ES-I3 (cell line): ENCODE measurements around the gene ZZZ3.
"Not testable (repeated sequence)": the region's sequence is repeated elsewhere in the genome, so short reads cannot be mapped to it uniquely, and the experiment has no call there.

Source experiments
- H3K36me3 ChIP-seq: 2 replicates; pipeline ENCODE4 v1.6.1; 2013; ENCODE audit warnings: mild to moderate bottlenecking, low read length, control low read depth, moderate library complexity; ENCODE audit not compliant: insufficient read depth
- H3K4me1 ChIP-seq: 2 replicates; pipeline ENCODE4 v1.6.1; 2013; ENCODE audit warnings: mild to moderate bottlenecking, control low read depth, low read length; ENCODE audit not compliant: insufficient read depth
- H3K9ac ChIP-seq: 2 replicates; pipeline ENCODE4 v1.6.1; 2013; ENCODE audit warnings: low read depth, mild to moderate bottlenecking, low read length, moderate library complexity
- H3K9me3 ChIP-seq: 2 replicates; pipeline ENCODE4 v1.6.1; 2013; ENCODE audit warnings: mild to moderate bottlenecking, low read length, moderate library complexity; ENCODE audit not compliant: control insufficient read depth, insufficient read depth

The ZZZ3 gene

GRCh38 chr1:77682460-77683159, at the start of gene ZZZ3:
ZZZ3 (minus strand) TSS chr1:77682658; CDS start chr1:77633354, 49,304 bp downstream.
- Histone ChIP-seq H3K4me1 (no peaks in the 10 kb centered on the region), H3K36me3 (no peaks in the 10 kb centered on the region), H3K9ac (peak within 1 kb of the TSS; percentile 97), H3K9me3 (no peaks in the 10 kb centered on the region)

DNA sequence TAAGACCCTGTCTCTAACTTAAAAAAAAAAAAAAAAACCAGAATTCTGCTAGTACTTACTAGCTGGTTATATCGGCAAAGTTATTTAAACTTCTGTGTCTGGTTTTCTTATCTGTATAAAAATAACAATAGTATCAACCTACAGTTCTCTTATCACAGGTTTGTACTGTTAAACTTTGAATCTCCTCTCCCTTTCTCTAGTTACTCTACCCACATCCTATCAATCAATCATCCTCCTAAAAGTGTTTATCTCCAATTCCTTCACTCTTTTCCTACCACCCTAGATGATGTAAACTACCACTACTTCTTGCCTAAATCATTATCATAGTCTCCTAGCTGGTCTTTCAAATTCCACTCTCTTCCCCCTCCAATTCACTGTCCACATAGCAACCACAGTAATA, 49.6 kb upstream of the ZZZ3 start:
- Histone ChIP-seq H3K36me3 (no peaks in the 10 kb centered on the region), H3K4me1 (no peaks in the 10 kb centered on the region), H3K9me3 (no peaks in the 10 kb centered on the region), H3K9ac (no peak overlapping the region)

GRCh38 chr1:77725706-77726105, 43.2 kb upstream of the ZZZ3 start:
- Histone ChIP-seq H3K4me1 (no peaks in the 10 kb centered on the region), H3K9me3 (no peaks in the 10 kb centered on the region), H3K36me3 (peaks cover 9% of the 10 kb centered on the region), H3K9ac (no peak overlapping the region)

- H3K36me3 ChIP-seq: peaks cover 9% of the 10 kb centered on the region
- H3K4me1 ChIP-seq: no peaks in the 10 kb centered on the region
- no peak overlapping the region for H3K9ac ChIP-seq
- H3K9me3 ChIP-seq: no peaks in the 10 kb centered on the region
Observed at GRCh38 chr1:77718181-77718580, 35.7 kb upstream of the ZZZ3 start.

DNA sequence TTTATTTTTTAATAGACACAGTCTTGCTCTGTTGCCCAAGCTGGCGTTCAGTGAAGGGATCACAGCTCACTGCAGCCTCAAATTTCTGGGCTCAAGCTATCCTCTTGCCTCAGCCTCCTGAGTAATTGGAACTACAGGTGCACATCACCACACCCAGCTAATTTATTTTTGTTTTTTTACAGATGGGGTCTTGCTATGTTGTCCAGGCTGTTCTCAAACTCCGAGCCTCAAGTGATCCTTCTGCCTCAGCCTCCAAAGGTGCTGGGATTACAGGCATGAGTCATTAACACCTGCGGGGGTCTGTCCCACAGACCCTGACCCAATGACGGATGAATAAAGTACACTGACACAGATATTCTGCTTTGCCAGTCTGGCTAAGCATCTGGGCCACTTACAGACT, 33.6 kb upstream of the ZZZ3 start:
- H3K9me3 ChIP-seq: no peaks in the 10 kb centered on the region
- no peak overlapping the region for H3K9ac ChIP-seq
- no peaks in the 10 kb centered on the region for H3K4me1 ChIP-seq
- peaks cover 4% of the 10 kb centered on the region; the same call in 1 of the 2 replicates for H3K36me3 ChIP-seq

DNA sequence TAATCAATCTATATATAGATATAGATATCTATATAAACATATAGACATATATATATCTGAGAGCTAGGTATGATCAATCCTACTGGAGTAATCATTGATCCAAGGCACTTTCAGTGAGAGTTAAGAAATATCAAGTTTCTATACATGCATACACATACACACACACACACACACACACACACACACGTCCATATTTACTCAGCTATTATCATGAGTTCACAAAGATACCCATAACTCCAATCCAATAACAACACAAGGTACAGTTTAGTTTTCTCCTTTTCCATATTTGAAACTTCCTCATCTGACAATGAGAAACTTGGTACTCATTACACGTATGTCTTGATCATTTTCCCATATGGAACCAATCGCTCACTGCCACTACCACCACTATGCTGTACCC, 27.3 kb upstream of the ZZZ3 start:
- Histone ChIP-seq H3K9me3 (no peaks in the 10 kb centered on the region), H3K4me1 (no peaks in the 10 kb centered on the region), H3K9ac (no peak overlapping the region), H3K36me3 (peaks cover 8% of the 10 kb centered on the region)

DNA sequence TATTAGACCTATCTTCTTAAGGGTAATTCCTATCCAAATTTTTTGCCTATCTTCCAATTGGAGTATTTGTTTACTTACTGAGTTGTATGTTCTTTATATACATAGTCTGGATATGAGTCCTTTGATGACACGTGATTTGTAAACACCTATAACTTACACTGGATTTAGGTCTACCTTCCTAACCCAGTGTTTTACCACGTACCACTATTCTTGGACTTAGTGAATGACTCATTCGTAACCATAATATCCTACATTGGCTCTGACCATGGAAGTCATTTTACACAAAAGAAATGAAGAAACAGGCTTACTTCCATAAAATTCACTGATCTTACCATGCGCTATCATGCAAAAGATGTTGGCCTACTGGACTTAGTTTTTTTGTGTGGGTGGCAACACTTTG, 23.9 kb upstream of the ZZZ3 start:
- Histone ChIP-seq H3K36me3 (peaks cover 8% of the 10 kb centered on the region), H3K4me1 (no peaks in the 10 kb centered on the region), H3K9me3 (no peaks in the 10 kb centered on the region), H3K9ac (no peak overlapping the region)

GRCh38 chr1:77704736-77705135, 22.3 kb upstream of the ZZZ3 start:
- Histone ChIP-seq H3K4me1 (no peaks in the 10 kb centered on the region), H3K9ac (no peak overlapping the region), H3K36me3 (0 out of 2 replicates have a peak, but pooled peaks cover 4% of the 10 kb centered on the region), H3K9me3 (no peaks in the 10 kb centered on the region)

DNA sequence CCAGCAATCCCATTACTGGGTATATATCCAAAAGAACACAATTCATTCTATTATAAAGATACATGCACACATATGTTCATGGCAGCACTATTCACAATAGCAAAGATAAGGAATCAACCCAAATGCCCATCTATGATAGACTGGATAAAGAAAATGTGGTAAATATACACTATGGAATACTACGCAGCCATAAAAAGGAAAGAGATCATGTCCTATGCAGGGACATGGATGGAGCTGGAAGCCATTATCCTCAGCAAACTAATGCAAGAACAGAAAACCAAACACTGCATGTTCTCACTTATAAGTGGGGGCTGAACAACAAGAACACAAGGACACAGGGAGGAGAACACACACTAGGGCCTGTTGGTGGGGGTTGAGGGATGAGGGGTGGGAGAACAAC, 17.2 kb upstream of the ZZZ3 start:
- H3K9ac ChIP-seq, H3K9me3 ChIP-seq, H3K36me3 ChIP-seq, H3K4me1 ChIP-seq: not testable (repeated sequence)

- Histone ChIP-seq H3K9ac (no peak overlapping the region), H3K36me3 (no peaks in the 10 kb centered on the region), H3K4me1 (no peaks in the 10 kb centered on the region), H3K9me3 (no peaks in the 10 kb centered on the region)
Observed at GRCh38 chr1:77697441-77697840, 15.0 kb upstream of the ZZZ3 start.

DNA sequence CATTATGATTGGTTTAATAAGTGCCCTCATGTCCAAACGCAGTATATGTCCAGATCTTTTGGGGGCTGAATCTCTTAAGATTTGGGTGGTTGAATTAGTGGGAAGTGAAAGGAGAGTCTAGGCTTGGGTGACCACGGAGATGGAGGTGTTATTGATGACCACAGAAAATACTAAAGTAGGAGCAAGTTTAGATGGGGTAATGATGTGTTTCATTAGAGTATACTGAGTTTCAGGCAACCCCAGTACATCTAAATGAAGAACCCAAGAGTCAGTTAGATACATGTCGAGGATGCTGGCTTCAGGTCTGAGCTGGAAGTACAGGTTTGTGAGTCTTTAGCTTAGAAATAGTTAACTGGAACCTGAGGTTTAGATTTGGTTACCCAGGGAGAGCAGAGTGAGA, 6.5 kb upstream of the ZZZ3 start:
- no peaks in the 10 kb centered on the region for H3K4me1 ChIP-seq
- H3K9ac ChIP-seq: no peak overlapping the region
- H3K36me3 ChIP-seq: no peaks in the 10 kb centered on the region
- no peaks in the 10 kb centered on the region for H3K9me3 ChIP-seq

DNA sequence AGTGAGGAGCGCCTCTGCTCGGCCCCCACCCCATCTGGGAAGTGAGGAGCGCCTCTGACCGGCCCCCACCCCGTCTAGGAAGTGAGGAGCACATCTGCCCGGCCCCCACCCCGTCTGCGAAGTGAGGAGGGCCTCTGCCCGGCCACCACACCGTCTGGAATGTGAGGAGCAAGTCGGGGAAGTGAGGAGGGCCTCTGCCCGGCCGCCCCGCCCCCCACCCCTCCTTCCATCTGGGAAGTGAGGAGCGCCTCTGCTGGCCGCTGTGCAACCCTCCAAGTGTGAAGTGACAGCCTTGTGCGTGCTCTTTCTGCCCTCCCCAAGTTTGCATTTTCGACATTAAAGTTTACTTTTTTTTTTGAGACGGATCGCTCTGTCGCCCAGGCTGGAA, 5.1 kb upstream of the ZZZ3 start:
- no peaks in the 10 kb centered on the region for H3K4me1 ChIP-seq
- H3K9ac ChIP-seq: peak overlapping the region; percentile 70; the same call in 1 of the 2 replicates
- no peaks in the 10 kb centered on the region for H3K9me3 ChIP-seq
- H3K36me3 ChIP-seq: no peaks in the 10 kb centered on the region

GRCh38 chr1:77686796-77687518, 4.5 kb upstream of the ZZZ3 start:
- Histone ChIP-seq H3K9ac (peak overlapping the region; percentile 70; the same call in 1 of the 2 replicates), H3K36me3 (no peaks in the 10 kb centered on the region), H3K9me3 (no peaks in the 10 kb centered on the region), H3K4me1 (no peaks in the 10 kb centered on the region)

- H3K9me3 ChIP-seq: no peaks in the 10 kb centered on the region
- H3K9ac ChIP-seq: peak overlapping the region; percentile 97
- no peaks in the 10 kb centered on the region for H3K36me3 ChIP-seq
- H3K4me1 ChIP-seq: no peaks in the 10 kb centered on the region
Observed at GRCh38 chr1:77683160-77684148, 996 bp upstream of the ZZZ3 start.
